ENCODE results near the gene NKX1-1.

The NKX1-1 gene

GRCh38 chr4:1416051-1416947 is 10.1 kb upstream of the NKX1-1 start:
- no peak for DNase-seq (ENCODE audit: low read depth)
- no peak for TF ChIP-seq CTCF (conservative IDR thresholded peaks at IDR 0.05; ENCODE audit: low read length)
- H3K4me3 ChIP-seq (ENCODE audit: low read length): no peak overlapping the region

GRCh38 chr4:1415681-1415981 is 9.4 kb upstream of the NKX1-1 start:
- DNase-seq (ENCODE audit: low read depth): no peak
- H3K4me3 ChIP-seq (ENCODE audit: low read length): no peak overlapping the region
- no peak for TF ChIP-seq CTCF (conservative IDR thresholded peaks at IDR 0.05; ENCODE audit: low read length)

DNA sequence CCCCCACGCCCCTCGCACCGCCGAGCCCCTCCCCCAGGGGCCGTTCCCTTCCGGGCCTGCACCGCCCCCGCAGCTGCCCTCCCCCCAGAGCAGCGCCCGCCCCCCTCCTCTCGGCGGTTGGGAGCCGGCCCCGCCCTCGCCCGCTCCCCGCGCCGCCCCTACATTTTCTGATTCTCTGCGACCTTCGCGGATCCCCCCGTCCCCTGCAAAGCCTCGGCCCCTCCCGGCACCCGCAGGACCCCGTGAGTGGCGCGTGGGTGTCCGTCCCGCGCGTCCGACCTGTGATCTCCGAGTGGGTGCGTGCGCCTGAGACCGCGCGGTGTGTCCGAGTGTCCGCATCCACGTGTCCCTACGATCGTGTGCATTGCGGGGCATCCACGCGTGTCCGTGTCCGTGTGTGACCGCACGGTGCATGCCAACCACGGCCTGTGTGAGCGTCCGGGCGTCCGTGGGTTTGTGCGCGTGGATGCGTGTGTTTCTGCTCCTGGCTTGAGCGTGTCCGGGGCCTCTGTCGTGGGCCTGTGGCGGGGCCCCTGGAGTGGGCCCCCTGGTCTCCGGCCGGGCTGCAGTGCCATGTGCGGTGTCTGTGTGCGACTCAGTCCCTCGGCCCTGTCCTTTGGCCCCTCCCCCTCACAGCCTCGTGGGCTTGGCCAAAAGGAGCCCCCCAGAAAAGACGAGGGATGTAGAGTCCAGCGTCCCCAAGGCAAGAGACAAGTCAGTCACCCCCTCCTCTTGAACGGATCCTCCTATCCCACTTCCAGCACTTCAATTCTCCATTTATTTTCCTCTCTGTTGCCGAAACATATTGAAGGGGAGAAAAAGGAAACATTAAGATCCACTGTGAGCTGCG is 8.8 kb upstream of the NKX1-1 start:
- no peak for DNase-seq (ENCODE audit: low read depth)
- H3K4me3 ChIP-seq (ENCODE audit: low read length): no peak overlapping the region
- no peak for TF ChIP-seq CTCF (conservative IDR thresholded peaks at IDR 0.05; ENCODE audit: low read length)

DNA sequence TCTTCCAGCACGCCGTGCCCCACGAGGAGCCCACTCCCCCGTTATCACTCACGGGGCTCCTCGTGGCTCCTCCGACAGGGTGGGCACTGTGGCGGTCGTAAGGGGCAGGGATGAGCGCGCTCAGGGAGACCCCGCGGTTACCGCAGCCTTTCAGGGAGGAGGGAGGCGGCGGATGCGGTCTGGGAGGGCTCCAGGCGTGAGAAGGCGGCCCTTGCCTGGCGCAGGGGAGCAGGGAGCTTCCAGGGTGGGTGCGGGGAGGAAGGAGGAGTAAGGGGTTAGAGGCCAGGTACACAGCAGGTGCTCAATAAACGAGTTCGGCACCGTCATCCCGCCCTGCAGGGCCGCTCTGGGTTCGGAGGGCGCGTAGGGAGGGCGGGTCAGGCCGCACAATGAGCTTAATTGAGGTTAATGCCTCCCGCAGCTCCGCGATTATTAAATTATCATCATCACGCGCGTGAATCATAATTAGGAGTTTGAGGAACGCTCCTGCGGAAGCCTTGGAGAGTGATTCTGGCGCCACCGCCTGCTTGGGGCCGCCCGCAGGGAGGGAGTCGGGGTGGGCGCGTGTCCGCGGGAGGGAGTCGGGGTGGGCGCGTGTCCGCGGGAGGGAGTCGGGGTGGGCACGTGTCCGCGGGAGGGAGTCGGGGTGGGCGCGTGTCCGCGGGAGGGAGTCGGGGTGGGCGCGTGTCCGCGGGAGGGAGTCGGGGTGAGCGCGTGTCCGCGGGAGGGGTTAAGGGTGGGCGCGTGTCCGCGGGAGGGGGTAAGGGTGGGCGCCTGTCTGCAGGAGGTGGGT is 7.6 kb upstream of the NKX1-1 start:
- DNase-seq (ENCODE audit: low read depth): no peak
- no peak overlapping the region for H3K4me3 ChIP-seq (ENCODE audit: low read length)
- TF ChIP-seq CTCF (conservative IDR thresholded peaks at IDR 0.05; ENCODE audit: low read length): no peak

DNA sequence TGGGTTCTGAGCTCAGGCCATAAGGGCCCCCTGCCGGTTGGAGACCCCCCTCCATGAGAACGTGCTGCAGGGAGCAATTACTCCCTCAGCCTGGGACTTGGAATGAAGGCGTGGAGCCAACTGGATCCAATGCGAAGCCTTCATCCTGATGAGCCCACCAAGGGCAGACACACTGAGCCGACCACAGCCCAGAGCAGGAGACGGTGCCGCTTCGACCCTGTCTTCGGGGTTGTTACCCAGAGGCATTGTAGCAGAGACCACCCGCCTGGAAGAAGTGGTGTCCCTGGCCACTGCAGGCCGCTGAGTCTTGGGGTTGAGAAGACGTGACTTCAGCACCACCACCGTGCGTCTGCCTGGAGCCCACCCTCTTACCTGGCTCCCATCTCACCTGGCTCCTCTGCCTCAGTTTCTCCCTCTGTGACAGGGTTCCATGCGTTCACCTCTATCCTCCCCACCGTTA is 7.0 kb upstream of the NKX1-1 start:
- no peak overlapping the region for H3K4me3 ChIP-seq (ENCODE audit: low read length)
- no peak for DNase-seq (ENCODE audit: low read depth)
- no peak for TF ChIP-seq CTCF (conservative IDR thresholded peaks at IDR 0.05; ENCODE audit: low read length)

GRCh38 chr4:1412376-1413203 is 6.3 kb upstream of the NKX1-1 start:
- no peak for DNase-seq (ENCODE audit: low read depth)
- TF ChIP-seq CTCF (conservative IDR thresholded peaks at IDR 0.05; ENCODE audit: low read length): no peak
- H3K4me3 ChIP-seq (ENCODE audit: low read length): no peak overlapping the region

Measured in AG10803 (cell line).